Esophagus squamous epithelium (tissue), 5 donors: ENCODE data around the gene LIMCH1. TPM values are rescaled to one million over a fixed set of nuclear protein-coding genes. Genes with fewer than 3 reads are reported as not detected.

Experiments
- DNase-seq: peaks from one replicate; lab custom pipeline; 2025; lab: John Stamatoyannopoulos, UW
- H3K27ac ChIP-seq, 4 donors: fragments of 200-600 bp; sonication (generic); one replicate each; pipeline ENCODE4 v1.5.1; 2016 to 2019; ENCODE audit warnings: mild to moderate bottlenecking in 1 of 4
- H3K27me3 ChIP-seq, 4 donors: fragments of 200-600 bp; sonication (generic); 1 replicate in 3 of 4; 2 replicates in 1 of 4; pipeline versions ENCODE4 v1.5.1 to v1.6.0; 2017 to 2021; ENCODE audit warnings: antibody characterized with exemption in 1 of 4
- H3K36me3 ChIP-seq, 3 donors: fragments of 200-600 bp; sonication (generic); one replicate each; pipeline ENCODE4 v1.5.1; 2016 to 2019
- H3K4me1 ChIP-seq, 3 donors: fragments of 200-600 bp; sonication (generic); one replicate each; pipeline ENCODE4 v1.5.1; 2017 to 2019
- H3K4me3 ChIP-seq, 4 donors: fragments of 200-600 bp; sonication (generic); 1 replicate in 3 of 4; 2 replicates in 1 of 4; pipeline ENCODE4 v1.5.1; 2016 to 2019; ENCODE audit warnings: mild to moderate bottlenecking in 2 of 4, moderate library complexity in 1 of 4
- H3K9me3 ChIP-seq, 3 donors: fragments of 200-600 bp; sonication (generic); one replicate each; pipeline ENCODE4 v1.5.1; 2016 to 2019
- CTCF ChIP-seq, 6 experiments: fragments of 450-650 bp in 4 of 6; fragments of 200-600 bp in 2 of 6; sonication (generic) in 2 of 6; IDR thresholded peaks; one replicate each; pipeline ENCODE4 v1.5.1; 2016 to 2019; ENCODE audit warnings: antibody characterized with exemption in 6 of 6, mild to moderate bottlenecking in 4 of 6, moderate library complexity in 4 of 6
- POLR2A ChIP-seq, 4 donors: fragments of 450-650 bp; IDR thresholded peaks; one replicate each; pipeline ENCODE4 v1.6.1; 2017; ENCODE audit warnings: antibody characterized with exemption in 4 of 4, mild to moderate bottlenecking in 4 of 4, moderate library complexity in 3 of 4
- WGBS, 2 donors: methylation state at CpG; one replicate each; pipeline ENCODE4 v1.1.5; 2018; 5-methylcytosine and 5-hydroxymethylcytosine counted together
- intact Hi-C: fragments of 100-400 bp; cut with DNase I; formaldehyde crosslinking; loops from one replicate; pipeline ENCODE4 v1.15.0; 2022
- total RNA-seq, 4 donors: library from RNA; depleted of rRNA; stranded (reverse); fragments of >200 nt; gene quantifications; one replicate each; pipeline ENCODE4 v1.1.0, GENCODE V29; 2016
- donor health status: DM: yes; HTN: yes; CAD: no.

LIMCH1 gene
- total RNA-seq, 4 donors from 2014 or later: 9.8 to 19.1 (median 13.1) TPM

GRCh38 chr4:41611881-41612871 lies 74.2 kb downstream of the LIMCH1 start:
- no peak for DNase-seq

GRCh38 chr4:41613386-41613785 lies 75.4 kb downstream of the LIMCH1 start:
- H3K4me1 ChIP-seq: peaks cover 10 to 43% (median 12%) of the 10 kb centered on the region in 3 donors
- no peak for TF ChIP-seq CTCF (IDR thresholded peaks at IDR 0.05)
- no peak for TF ChIP-seq POLR2A (IDR thresholded peaks at IDR 0.05)
- no peak for DNase-seq
- no peaks in the 10 kb centered on the region for H3K9me3 ChIP-seq
- intact Hi-C loops: no loop called here
- no peaks in the 10 kb centered on the region for H3K36me3 ChIP-seq
- WGBS, 2 donors: 76 to 96% methylated on average over 15 of the region's 15 CpGs
- no peaks in the 10 kb centered on the region for H3K27me3 ChIP-seq
- H3K27ac ChIP-seq: no peak overlapping the region
- H3K4me3 ChIP-seq: peak overlapping the region in 1 of 4 donors; percentile 17

More at GRCh38 chr4:41611881-41612871, 74.2 kb downstream of the LIMCH1 start:
- H3K36me3 ChIP-seq: no peaks in the 10 kb centered on the region
- H3K27me3 ChIP-seq: no peaks in the 10 kb centered on the region
- peaks cover 10 to 44% (median 12%) of the 10 kb centered on the region in 3 donors for H3K4me1 ChIP-seq
- WGBS, 2 donors: 26 to 33% methylated on average over 14 of the region's 14 CpGs
- no peaks in the 10 kb centered on the region for H3K9me3 ChIP-seq
- H3K27ac ChIP-seq: peak overlapping the region in 3 of 4 donors; percentile 36 to 69 (median 59)
- no peak overlapping the region for H3K4me3 ChIP-seq
- no peak for TF ChIP-seq CTCF (IDR thresholded peaks at IDR 0.05)
- no peak for TF ChIP-seq POLR2A (IDR thresholded peaks at IDR 0.05)
- intact Hi-C loops: no loop called here

GRCh38 chr4:41613821-41614220 lies 75.9 kb downstream of the LIMCH1 start:
- no peak overlapping the region for H3K27ac ChIP-seq
- peaks cover 0 to 2% (median 0%) of the 10 kb centered on the region in 3 donors for H3K36me3 ChIP-seq
- DNase-seq: no peak

GRCh38 chr4:41614519-41614918 lies 76.6 kb downstream of the LIMCH1 start:
- peaks cover 10 to 41% (median 12%) of the 10 kb centered on the region in 3 donors for H3K4me1 ChIP-seq
- H3K9me3 ChIP-seq: no peaks in the 10 kb centered on the region
- TF ChIP-seq POLR2A (IDR thresholded peaks at IDR 0.05): no peak
- no peak for TF ChIP-seq CTCF (IDR thresholded peaks at IDR 0.05)
- 75 to 79% methylated on average over 2 of the region's 2 CpGs for WGBS, 2 donors
- H3K36me3 ChIP-seq: peaks cover 0 to 8% (median 0%) of the 10 kb centered on the region in 3 donors
- DNase-seq: no peak
- no peak overlapping the region for H3K4me3 ChIP-seq
- no peaks in the 10 kb centered on the region for H3K27me3 ChIP-seq
- intact Hi-C loops: no loop called here
- no peak overlapping the region for H3K27ac ChIP-seq

More at GRCh38 chr4:41613821-41614220, 75.9 kb downstream of the LIMCH1 start:
- intact Hi-C loops: no loop called here
- no peaks in the 10 kb centered on the region for H3K27me3 ChIP-seq
- H3K4me1 ChIP-seq: peaks cover 10 to 43% (median 12%) of the 10 kb centered on the region in 3 donors
- no peak for TF ChIP-seq POLR2A (IDR thresholded peaks at IDR 0.05)
- TF ChIP-seq CTCF (IDR thresholded peaks at IDR 0.05): no peak
- no peak overlapping the region for H3K4me3 ChIP-seq
- H3K9me3 ChIP-seq: no peaks in the 10 kb centered on the region
- 36 to 45% methylated on average over 1 of the region's 1 CpG for WGBS, 2 donors

- Histone ChIP-seq H3K36me3 (peaks cover 0 to 20% (median 0%) of the 10 kb centered on the region in 3 donors), H3K27me3 (no peaks in the 10 kb centered on the region), H3K4me3 (no peak overlapping the region), H3K27ac (no peak overlapping the region), H3K9me3 (no peaks in the 10 kb centered on the region), H3K4me1 (no peaks in the 10 kb centered on the region)
- 86 to 87% methylated on average over 9 to 12 of the region's 16 CpGs for WGBS, 2 donors
- TF ChIP-seq POLR2A (IDR thresholded peaks at IDR 0.05) (no peak), CTCF (IDR thresholded peaks at IDR 0.05) (no peak)
- DNase-seq: no peak
- intact Hi-C loops: no loop called here
Observed at GRCh38 chr4:41619161-41619560, 81.2 kb downstream of the LIMCH1 start.
